Lower lobe of right lung (tissue), 2 donors: ENCODE measurements around the gene PLA2G2C. TPM values are rescaled to one million over a fixed set of nuclear protein-coding genes. Genes with fewer than 3 reads are reported as not detected.
"Not testable (repeated sequence)": the region's sequence is repeated elsewhere in the genome, so short reads cannot be mapped to it uniquely, and the experiment has no call there.

Source experiments
- ATAC-seq, 2 donors: fragments of 200-7000 bp; cut with Tn5 transposase; one replicate each; pipeline ENCODE4 v1.9.1; 2020 to 2022; ENCODE audit warnings: mild to moderate bottlenecking in 2 of 2, moderate library complexity in 2 of 2
- DNase-seq: peaks from one replicate; pipeline ENCODE4 v3.0.0-alpha.2; 2020
- H3K27ac ChIP-seq: fragments of 200-600 bp; one replicate; pipeline ENCODE4 v1.8.0; 2022
- H3K27me3 ChIP-seq: fragments of 200-600 bp; one replicate; pipeline ENCODE4 v1.8.0; 2022; ENCODE audit warnings: low read depth
- H3K36me3 ChIP-seq: fragments of 200-600 bp; one replicate; pipeline ENCODE4 v1.8.0; 2022; ENCODE audit warnings: mild to moderate bottlenecking
- H3K4me1 ChIP-seq: fragments of 200-600 bp; one replicate; pipeline ENCODE4 v1.8.0; 2022
- H3K4me3 ChIP-seq: fragments of 200-600 bp; one replicate; pipeline ENCODE4 v1.8.0; 2022; ENCODE audit warnings: mild to moderate bottlenecking
- H3K9me3 ChIP-seq: fragments of 200-600 bp; one replicate; pipeline ENCODE4 v1.8.0; 2022
- intact Hi-C: fragments of 100-400 bp; cut with DNase I; formaldehyde crosslinking; loops from one replicate; pipeline ENCODE4 v1.11.0; 2022
- long read RNA-seq: library from polyadenylated mRNA; unstranded; transcript quantifications from one replicate; pipeline ENCODE4 v2.0.0, GENCODE V29; 2021
- total RNA-seq: library from RNA; stranded (reverse); fragmentation: NEBNext Ultra II Directional; extraction: Animal tissue kit (Norgen Biotek cat#: 25700); gene quantifications from one replicate; pipeline ENCODE4 v1.2.1, GENCODE V29; 2021
- TF ChIP-seq, protein P1 (sequence below): fragments of 200-600 bp; IDR thresholded peaks from one replicate; pipeline ENCODE4 v1.8.0; 2022; ENCODE audit warnings: antibody characterized with exemption, mild to moderate bottlenecking
- donor health status: DM: no; HTN: yes; CAD: no; lungs with severe emphysema.

Gene PLA2G2C, protein sequence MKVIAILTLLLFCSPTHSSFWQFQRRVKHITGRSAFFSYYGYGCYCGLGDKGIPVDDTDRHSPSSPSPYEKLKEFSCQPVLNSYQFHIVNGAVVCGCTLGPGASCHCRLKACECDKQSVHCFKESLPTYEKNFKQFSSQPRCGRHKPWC
- total RNA-seq: not detected
- long read RNA-seq: 0 reads

DNA sequence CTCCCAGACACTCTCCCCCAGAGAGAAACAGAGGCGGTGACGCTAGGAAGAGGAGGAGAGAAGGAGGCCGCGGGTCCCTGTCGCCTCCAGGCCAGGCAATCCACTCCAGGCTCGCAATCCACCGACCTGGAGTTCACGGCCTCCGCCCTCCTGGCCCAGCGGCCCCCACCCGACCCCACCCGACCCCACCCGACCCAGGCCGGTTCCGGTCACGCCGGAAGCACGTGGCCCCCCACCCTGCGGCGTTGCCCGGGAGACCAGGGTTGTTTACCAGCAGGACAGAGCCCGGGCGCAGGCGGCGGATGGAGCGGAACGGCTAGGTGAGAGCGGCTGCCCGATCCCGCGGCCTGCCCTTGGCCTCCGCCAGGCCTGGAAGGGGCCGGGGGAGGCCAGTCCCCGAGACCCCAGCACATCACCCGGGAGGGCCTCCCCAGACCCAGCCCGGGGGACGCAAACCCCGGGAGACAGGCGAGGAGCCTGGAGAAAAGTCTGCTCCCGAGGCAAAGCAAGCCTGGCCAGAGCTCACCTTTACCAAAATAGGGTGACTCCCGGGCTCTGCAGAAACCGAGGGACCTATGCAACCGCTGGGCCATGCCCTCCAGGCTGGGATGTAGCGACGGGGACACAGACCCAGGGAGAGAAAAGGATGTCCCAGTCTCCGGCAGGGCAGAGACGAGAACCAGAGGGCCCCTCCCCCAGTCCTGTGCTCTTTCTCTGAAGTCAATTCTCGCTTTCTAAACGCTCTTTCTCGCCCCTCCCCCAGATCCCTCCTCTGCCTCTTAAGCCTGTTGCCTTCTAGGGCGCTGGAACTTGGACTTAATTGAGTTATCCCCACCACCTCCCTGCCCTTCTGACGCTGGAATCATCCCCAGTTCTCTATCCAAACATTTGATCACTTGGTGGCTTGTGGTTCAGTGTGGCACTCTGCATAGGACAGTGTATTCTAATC, at the start of gene PLA2G2C, which contains the start of gene UBXN10:
Gene PLA2G2C (minus strand): TSS at position 685 of the 949 bp plus-strand sequence. CDS start 9,155 bp downstream, outside the sequence.
Gene UBXN10 (plus strand): TSS at position 263 of the 949 bp plus-strand sequence. CDS start 4,466 bp downstream, outside the sequence.
- peaks cover 21% of the 10 kb centered on the region for H3K4me1 ChIP-seq
- DNase-seq (peak; percentile 83), ATAC-seq (peak; percentile 83 to 88)
- TF ChIP-seq, protein P1, sequence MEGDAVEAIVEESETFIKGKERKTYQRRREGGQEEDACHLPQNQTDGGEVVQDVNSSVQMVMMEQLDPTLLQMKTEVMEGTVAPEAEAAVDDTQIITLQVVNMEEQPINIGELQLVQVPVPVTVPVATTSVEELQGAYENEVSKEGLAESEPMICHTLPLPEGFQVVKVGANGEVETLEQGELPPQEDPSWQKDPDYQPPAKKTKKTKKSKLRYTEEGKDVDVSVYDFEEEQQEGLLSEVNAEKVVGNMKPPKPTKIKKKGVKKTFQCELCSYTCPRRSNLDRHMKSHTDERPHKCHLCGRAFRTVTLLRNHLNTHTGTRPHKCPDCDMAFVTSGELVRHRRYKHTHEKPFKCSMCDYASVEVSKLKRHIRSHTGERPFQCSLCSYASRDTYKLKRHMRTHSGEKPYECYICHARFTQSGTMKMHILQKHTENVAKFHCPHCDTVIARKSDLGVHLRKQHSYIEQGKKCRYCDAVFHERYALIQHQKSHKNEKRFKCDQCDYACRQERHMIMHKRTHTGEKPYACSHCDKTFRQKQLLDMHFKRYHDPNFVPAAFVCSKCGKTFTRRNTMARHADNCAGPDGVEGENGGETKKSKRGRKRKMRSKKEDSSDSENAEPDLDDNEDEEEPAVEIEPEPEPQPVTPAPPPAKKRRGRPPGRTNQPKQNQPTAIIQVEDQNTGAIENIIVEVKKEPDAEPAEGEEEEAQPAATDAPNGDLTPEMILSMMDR: no peak
- H3K27me3 ChIP-seq: peaks cover 8% of the 10 kb centered on the region
- H3K27ac ChIP-seq: peak within 1 kb of the TSS; percentile 68
- H3K36me3 ChIP-seq: no peaks in the 10 kb centered on the region
- no peaks in the 10 kb centered on the region for H3K9me3 ChIP-seq
- intact Hi-C loops: no loop called here
- peak within 1 kb of the TSS; percentile 55 for H3K4me3 ChIP-seq

GRCh38 chr1:20234788-20235535, 48.6 kb upstream of the PLA2G2C start:
- DNase-seq: no peak
- no peak for ATAC-seq
- no peaks in the 10 kb centered on the region for H3K9me3 ChIP-seq
- H3K36me3 ChIP-seq: no peaks in the 10 kb centered on the region
- TF ChIP-seq, protein P1: no peak
- H3K27me3 ChIP-seq: peaks cover 55% of the 10 kb centered on the region
- intact Hi-C loops: no loop called here
- no peak overlapping the region for H3K4me3 ChIP-seq
- H3K4me1 ChIP-seq: no peaks in the 10 kb centered on the region
- no peak overlapping the region for H3K27ac ChIP-seq

DNA sequence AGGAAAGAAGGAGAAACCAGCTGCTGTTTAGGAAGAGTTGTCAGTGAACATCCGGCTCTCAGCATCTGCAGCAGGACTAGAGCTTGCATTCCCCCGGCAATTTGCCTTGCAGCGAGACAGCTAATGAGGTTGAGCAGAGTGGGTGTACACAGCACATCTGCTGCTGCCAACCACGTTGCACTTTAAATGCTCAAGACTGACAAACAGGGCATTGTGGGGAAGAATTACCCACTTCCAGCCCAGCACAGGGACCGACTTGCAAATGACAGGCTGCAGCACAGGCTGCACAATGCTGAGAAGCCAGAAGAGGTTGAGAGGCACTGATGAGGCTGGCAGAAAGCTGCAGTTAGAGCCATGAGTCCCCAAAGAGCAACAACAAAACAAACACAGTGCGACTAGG, 47.5 kb upstream of the PLA2G2C start:
- H3K9me3 ChIP-seq: no peaks in the 10 kb centered on the region
- H3K4me3 ChIP-seq: no peak overlapping the region
- no peak overlapping the region for H3K27ac ChIP-seq
- no peaks in the 10 kb centered on the region for H3K36me3 ChIP-seq
- DNase-seq (no peak), ATAC-seq (no peak)
- TF ChIP-seq, protein P1: no peak
- peaks cover 53% of the 10 kb centered on the region for H3K27me3 ChIP-seq
- no peaks in the 10 kb centered on the region for H3K4me1 ChIP-seq
- intact Hi-C loops: no loop called here

- ATAC-seq: no peak
- intact Hi-C loops: no loop called here
- Histone ChIP-seq H3K36me3 (no peaks in the 10 kb centered on the region), H3K4me3 (no peak overlapping the region), H3K9me3 (no peaks in the 10 kb centered on the region), H3K4me1 (no peaks in the 10 kb centered on the region), H3K27me3 (peaks cover 57% of the 10 kb centered on the region), H3K27ac (no peak overlapping the region)
- TF ChIP-seq, protein P1: peak; percentile 26
- no peak for DNase-seq
Measured at GRCh38 chr1:20233394-20233793, 47.1 kb upstream of the PLA2G2C start.

DNA sequence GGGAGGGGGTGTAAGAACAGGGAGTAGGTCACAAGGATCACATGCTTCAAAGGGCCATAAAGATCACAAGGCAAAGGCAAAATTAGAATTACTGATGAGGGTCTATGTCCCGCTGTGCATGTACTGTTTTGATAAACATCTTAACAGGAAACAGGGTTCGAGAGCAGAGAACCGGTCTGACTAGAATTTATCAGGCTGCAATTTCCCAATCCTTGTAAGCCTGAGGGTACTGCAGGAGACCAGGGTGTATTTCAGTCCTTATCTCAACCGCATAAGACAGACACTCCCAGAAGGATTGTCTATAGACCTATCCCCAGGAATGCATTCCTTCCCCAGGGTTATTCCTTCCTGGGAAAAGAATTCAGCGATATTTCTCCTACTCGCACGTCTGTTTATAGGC, 46.2 kb upstream of the PLA2G2C start:
- DNase-seq, H3K9me3 ChIP-seq, H3K4me3 ChIP-seq, H3K4me1 ChIP-seq, H3K27ac ChIP-seq, intact Hi-C loops, ATAC-seq, H3K36me3 ChIP-seq: not testable (repeated sequence)
- H3K27me3 ChIP-seq: peaks cover 53% of the 10 kb centered on the region
